ENCODE measurements around the gene RIBC2. TPM values are rescaled to one million over a fixed set of nuclear protein-coding genes. Genes with fewer than 3 reads are reported as not detected.
"Not testable (repeated sequence)": the region's sequence is repeated elsewhere in the genome, so short reads cannot be mapped to it uniquely, and the experiment has no call there.

The RIBC2 gene
- total RNA-seq, 1 donor from 2014 or later = not detected

DNA sequence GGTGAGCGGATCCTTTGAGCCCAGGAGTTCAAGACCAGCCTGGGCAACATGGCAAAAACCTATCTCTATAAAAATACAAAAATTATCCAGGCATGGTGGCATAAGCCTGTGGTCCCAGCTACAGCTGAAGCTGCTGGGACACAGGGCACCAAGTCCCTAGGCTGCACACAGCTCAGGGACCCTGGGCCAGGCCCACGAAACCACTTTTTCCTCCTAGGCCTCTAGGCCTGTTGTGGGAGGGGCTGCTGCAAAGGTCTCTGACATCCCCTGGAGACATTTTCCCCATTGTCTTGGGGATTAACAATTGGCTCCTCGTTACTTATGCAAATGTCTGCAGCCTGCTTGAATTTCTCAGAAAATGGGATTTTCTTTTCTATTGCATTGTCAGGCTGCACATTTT, 50.2 kb downstream of the RIBC2 start:
- DNase-seq (ENCODE audit: low spot score); intact Hi-C loops (cut with DNase I): not testable (repeated sequence)

DNA sequence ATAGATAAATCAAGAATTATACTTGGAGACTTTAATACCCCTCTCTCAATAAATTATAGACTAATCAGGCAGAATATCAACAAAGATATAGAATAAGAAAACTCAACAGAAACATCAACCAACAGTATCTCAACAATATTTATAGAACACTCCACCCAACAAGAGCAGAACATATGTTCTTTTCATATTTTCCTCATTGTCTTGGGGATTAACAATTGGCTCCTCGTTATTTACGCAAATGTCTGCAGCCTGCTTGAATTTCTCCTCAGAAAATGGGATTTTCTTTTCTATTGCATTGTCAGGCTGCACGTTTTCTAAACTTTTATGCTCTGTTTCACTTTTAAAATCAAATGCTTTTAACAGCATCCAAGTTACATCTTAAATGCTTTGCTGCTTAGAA, 52.1 kb downstream of the RIBC2 start:
- intact Hi-C loops (cut with DNase I) = no loop called here
- no peak for DNase-seq (ENCODE audit: low spot score)

DNA sequence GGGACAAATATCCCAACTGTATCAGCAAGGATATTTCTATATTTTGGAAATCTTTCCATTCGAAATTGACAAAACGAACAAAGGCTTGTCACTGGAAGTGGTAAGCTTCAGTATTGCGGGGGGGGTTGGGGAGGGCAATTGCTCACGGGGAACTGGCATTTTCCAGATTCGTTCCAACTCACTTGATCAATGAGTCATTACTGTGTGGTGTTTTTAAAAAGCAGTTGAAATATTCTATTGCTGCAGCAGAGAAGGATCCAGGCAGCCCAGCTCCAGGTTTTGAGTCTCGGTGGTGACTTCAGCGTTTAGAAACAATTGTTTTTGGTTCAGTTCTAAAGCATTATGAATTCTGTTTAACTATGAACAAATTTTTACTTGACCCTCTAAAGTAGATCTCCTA, 55.4 kb downstream of the RIBC2 start:
- intact Hi-C loops (cut with DNase I) = no loop called here
- no peak for DNase-seq (ENCODE audit: low spot score)

DNA sequence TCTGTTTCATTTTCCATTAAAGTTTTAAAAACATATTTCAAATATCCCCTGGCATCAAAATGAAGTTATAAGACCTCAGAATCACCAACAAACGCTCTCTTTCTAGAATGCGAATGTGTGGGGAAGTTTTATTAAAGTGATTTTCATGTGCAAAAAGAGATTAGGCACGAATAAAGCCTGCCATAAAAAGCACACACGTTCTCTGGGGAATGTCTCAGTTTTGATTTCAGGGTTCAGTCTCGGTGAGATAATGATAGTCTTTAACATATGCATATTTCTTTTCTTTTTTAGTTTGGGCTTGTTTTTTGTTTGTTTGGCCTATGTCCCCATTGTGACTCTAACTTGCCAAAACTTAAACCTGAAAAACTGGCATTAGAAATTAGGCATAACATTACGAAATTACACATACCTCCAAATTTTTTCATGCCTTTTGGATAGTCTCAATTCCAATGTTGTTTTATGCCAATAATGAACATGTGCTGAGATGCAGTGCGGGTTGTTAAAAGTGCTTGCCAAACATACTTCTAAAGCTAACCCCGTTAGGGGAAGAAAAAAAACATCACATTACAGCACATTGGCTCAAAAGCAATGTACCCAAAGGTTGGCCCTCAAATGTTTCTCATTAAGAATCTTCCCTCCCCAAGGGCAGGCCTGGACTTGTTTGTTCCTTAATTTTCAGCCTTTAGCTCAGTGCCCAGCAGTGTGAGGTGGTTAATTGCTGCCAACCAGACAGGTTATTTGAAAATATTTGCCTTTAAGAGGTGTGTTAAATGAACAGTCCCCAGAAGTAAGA, 56.0 kb downstream of the RIBC2 start:
- DNase-seq (ENCODE audit: low spot score) = no peak
- intact Hi-C loops (cut with DNase I) = no loop called here

DNA sequence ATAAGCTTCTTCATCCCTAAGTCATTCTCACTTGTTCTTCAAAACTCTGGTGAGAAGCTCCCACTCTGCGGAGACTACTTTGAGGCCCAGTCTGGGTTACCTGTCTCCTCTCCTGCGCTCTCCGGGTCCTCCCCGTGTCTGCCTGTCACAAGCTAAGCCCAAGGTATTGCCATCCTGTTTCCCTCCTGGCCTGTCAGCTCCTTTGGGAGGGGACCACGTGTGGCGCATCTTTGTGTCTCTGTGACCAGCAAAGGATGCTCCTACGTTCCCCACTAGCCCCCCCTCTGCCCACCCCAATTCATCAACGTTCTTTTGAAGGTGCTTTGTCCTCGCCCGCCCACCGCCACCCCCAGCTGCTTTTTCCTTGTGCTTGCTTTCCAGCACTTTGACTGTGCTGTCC, 57.4 kb downstream of the RIBC2 start:
- intact Hi-C loops (cut with DNase I) = no loop called here
- no peak for DNase-seq (ENCODE audit: low spot score)

DNA sequence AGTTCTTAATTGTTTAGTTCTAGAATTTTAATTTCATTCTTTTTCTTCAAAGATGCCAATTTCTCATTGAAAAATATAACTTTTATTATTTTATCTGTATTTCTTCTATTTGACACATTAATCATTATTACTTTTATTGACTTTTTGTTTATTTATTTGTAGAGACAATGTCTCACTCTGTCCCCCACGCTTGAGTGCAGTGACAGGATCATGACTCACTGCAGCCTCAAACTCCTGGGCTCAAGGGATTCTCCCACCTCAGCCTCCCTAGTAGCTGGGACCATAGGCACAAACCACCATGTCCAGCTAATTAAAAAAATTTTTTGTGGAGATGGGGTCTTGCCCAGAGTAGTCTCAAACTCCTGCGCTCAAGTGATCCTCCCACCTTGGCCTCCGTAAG, 58.9 kb downstream of the RIBC2 start:
- peak; percentile 3 for DNase-seq (ENCODE audit: low spot score)
- intact Hi-C loops (cut with DNase I) = no loop called here

DNA sequence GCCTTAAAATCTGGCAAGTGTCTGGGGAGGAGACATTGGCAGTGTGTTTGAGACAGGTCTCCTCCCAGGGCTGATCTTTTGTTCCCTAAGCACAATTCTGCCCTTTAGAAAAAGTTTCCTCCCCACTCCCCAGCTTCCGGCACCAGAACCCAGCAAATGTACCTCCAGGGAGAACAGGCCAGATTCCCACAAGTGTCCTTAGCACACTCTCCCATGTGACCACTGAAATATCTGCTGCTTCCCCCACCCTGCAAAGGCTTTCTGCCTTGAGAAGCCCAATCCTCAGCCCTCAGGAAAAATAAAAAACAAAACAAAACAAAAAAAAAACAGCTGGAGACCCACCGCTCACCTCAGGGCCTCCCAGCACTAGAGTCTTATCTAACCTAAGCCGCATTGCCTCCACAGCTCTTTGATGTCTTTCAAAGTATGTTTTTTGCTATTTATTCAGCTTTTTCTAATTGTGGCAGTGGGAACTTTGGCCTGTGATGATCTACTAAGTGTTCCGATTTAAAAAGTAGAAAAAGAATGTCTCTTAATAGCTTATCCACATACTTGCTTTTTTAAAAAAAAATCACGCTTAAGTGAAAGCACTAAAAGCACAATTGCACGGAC, 60.2 kb downstream of the RIBC2 start:
- DNase-seq (ENCODE audit: low spot score) = no peak
- intact Hi-C loops (cut with DNase I) = no loop called here

DNA sequence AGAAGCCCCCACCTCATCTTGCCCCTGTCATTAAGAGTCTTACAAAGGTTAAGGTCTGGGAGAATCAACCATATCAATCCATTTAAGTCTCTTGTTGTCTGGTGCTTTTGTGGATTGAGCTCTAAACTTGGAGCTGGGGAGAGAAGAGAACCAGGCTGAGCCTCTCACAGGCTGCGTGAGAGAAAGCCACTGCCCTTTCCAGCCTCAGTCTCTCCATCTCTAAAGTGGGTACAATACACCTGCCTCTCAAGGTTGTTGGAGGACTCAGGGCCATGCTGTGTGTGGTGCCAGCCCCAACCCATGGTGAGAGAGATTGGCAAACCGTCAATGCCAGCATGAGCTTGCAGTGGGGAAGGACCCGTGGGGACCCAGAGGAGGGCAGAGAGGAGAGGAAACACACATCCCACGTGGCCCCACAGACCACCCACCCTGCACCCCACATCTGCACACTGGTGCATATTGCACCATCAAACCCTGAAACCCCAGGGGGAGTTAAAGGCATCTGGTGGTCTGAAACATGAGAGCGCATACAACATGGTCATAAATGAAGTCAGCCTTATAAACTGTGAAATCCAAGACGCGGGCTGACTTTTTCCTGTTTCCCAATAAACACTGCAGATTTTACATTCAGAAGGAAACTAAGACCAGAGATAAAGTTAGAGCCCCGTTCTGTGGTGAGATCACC, 61.7 kb downstream of the RIBC2 start:
- intact Hi-C loops (cut with DNase I) = no loop called here
- DNase-seq (ENCODE audit: low spot score) = peak; percentile 66

DNA sequence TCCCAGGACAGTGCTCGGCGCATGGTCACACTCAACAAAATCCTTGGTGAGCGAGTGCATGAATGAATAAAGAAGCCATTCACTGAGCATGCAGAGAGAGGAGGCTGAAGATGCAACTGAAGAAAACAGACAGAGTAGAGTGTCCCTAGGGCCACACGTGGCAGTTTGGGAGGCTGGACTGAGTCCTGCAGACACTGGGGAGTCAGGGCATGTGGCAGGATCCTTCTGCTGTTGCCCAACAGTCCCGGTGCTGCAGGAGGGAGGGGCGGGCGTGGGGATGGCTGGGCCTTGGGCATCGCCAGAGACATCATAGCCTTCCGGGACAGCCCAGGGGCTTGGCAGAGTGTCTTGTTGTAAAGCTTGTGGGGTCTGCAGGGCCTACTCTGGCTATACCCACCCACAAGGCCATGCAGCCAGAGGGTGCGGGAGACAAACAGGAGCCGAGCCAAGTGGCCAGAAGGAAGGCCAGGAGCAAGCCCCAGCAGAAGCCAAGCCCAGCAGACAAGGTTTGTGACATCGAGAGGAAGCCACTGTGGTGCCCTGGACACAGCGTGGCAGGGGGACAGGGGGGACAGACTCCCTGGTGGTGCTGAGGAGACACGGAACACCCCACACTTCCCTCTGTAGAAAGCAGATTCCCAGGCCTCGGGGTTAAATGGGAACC, 62.5 kb downstream of the RIBC2 start:
- intact Hi-C loops (cut with DNase I) = no loop called here
- no peak for DNase-seq (ENCODE audit: low spot score)

DNA sequence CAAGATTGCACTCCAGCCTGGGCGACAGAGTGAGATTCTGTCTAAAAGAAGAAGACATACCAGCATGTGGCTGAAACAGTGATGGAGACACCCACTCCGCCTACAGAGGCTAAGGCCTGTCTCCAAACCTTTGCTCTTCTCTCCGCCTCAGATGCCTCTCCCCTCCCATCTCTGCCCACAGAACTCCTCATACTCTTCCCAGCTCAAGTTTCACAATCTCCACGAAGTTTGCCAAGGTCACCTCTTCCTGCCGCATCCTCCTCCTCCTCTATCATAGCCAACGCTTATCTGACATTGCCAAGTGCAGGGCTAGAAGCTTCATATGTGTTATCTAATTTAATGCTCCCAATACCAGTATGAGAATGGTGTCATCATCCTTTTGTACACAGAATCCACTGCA, 63.3 kb downstream of the RIBC2 start:
- intact Hi-C loops (cut with DNase I) = no loop called here
- DNase-seq (ENCODE audit: low spot score) = no peak

DNA sequence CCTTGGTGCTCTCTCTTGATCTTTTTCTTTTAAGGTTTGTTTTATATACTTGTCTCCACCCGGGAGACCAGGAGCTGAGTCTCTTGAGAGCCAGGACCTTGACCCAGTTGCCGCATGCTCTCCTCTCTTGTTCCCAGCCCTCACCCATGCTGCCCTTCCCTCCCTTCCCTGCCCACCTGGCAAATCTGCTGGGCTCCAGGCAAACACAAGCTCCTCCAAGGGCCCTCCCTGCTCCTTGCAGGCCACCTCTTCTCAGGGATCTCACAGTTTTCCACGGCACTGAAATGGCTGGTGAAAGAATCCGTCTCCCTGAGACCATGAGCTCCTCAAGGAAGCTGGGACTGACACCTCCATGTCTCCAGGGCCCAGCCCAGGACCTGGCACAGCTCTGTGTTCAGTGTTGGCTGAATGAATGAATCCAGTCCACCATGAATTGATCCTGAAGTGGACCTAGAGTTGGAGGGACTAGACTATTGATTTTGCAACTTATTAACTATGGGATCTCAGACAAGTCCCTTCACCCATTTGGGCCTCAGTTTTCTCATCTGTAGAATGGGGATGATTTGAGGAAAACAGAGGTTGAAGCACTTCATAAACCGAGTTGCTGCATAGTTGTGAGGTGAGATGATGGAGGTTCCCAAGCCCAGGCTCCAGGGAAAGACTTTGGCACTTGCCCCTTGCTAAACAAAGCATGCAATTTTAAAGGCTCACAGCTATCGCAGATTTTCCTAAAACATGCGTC, 64.0 kb downstream of the RIBC2 start:
- no peak for DNase-seq (ENCODE audit: low spot score)
- intact Hi-C loops (cut with DNase I) = no loop called here

DNA sequence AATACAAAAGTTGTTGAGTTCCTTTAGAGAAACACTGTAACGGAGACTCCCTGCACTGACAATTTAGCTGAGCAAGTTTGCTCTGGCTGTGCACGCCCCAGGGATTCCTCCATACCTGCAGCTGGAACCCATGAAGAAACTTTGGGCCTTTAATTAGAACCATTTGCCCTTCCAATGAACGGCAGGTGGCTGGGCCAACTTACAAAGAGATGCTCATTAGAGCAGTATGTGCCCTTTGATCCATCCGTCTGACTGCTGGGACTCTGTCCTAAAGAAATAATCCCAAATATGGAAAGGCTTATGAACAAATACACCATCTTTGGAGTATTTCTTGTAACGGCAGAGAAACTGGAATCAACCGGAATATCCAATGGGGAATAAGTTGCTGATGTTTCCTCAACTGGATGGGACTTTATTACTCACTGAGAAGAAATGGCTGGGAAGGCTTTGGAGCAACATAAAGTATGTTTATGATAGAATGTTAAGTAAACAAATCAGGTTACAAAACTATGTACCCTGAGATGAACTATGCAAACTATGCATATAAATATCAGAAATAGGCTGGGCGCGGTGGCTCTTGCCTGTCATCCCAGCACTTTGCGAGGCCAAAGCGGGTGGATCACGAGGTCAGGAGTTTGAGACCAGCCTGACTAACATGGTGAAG, 64.7 kb downstream of the RIBC2 start:
- DNase-seq (ENCODE audit: low spot score) = no peak
- intact Hi-C loops (cut with DNase I) = no loop called here

DNA sequence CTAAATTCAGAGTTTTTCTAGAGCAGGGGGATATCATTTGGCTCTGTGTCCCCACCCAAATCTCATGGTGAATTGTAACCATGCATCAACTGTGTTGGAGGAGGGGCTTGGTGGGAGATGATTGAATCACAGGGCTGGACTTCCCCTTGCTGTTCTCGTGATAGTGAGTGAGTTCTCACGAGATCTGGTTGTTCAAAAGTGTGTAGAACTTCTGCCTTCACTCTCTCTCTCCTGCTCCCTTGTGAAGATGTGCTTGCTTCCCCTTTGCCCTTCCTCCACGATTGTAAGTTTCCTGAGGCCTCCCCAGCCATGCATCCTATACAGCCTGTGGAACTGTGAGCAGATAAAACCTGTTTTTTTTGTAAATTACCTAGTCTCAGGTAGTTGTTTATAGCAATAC, 67.2 kb downstream of the RIBC2 start:
- intact Hi-C loops (cut with DNase I) = no loop called here
- no peak for DNase-seq (ENCODE audit: low spot score)

DNA sequence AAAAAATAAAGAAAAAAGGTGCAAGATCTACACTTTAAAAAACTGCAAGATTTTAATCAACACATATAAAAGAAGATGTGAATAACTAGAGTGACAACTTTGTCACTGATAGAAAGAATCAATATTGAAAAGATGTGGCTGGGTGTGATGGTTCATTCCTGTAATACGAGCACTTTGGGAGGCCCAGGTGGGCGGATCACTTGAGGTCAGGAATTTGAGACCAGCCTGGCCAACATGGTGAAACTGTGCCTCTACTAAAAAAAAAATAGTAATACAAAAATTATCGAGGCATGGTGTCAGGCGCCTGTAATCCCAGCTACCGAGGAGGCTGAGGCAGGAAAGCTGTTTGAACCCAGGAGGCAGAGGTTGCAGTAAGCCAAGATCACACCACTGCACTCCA, 68.2 kb downstream of the RIBC2 start:
- intact Hi-C loops (cut with DNase I) = no loop called here

More for the DNA sequence above, 68.2 kb downstream of the RIBC2 start:
- no peak for DNase-seq (ENCODE audit: low spot score)

Other genes with a start within 250 kb of the RIBC2 start
- gene NUP50, start 249.8 kb upstream of the RIBC2 start, total RNA-seq = 13.4 TPM
- 21.6 TPM for gene KIAA0930, start 172.8 kb upstream of the RIBC2 start, total RNA-seq
- gene UPK3A, start 128.7 kb upstream of the RIBC2 start, total RNA-seq = 0.40 TPM
- 15.6 TPM for gene FAM118A, start 103.8 kb upstream of the RIBC2 start, total RNA-seq
- gene SMC1B, start 94 bp upstream of the RIBC2 start, total RNA-seq = not detected
- 70.1 TPM for gene FBLN1, start 89.2 kb downstream of the RIBC2 start, total RNA-seq